Panc1 (cell line): ENCODE data around the gene IDE.

ENCODE experiments used
- CTCF ChIP-seq: fragments of 450-650 bp; IDR thresholded peaks from 2 replicates; pipeline ENCODE4 v1.5.1; 2017; ENCODE audit warnings: mild to moderate bottlenecking
- POLR2AphosphoS5 ChIP-seq: IDR thresholded peaks from 2 replicates; pipeline ENCODE4 v1.6.1; 2012; ENCODE audit warnings: mild to moderate bottlenecking, low read depth, low read length, moderate library complexity
- SIN3A ChIP-seq: IDR thresholded peaks from 2 replicates; pipeline ENCODE4 v1.6.1; 2012; ENCODE audit warnings: low read depth, mild to moderate bottlenecking, low read length, moderate library complexity, borderline replicate concordance; ENCODE audit not compliant: insufficient read depth
- TCF7L2 ChIP-seq: IDR thresholded peaks from 2 replicates; pipeline ENCODE4 v1.6.1; 2011; ENCODE audit warnings: mild to moderate bottlenecking, low read depth, low read length, inconsistent platforms
- TF ChIP-seq, protein P1 (sequence below), 2 experiments: IDR thresholded peaks; 2 replicates each; pipeline ENCODE4 v1.6.1; 2011 to 2012; ENCODE audit warnings: low read depth in 2 of 2, control low read depth in 1 of 2, low read length in 1 of 2, mild to moderate bottlenecking in 1 of 2, moderate library complexity in 1 of 2; ENCODE audit not compliant: insufficient read depth in 1 of 2

GRCh38 chr10:92418891-92419290 lies 155.0 kb downstream of the IDE start:
- TF ChIP-seq CTCF (no peak), POLR2AphosphoS5 (no peak), TCF7L2 (no peak), SIN3A (no peak)
- TF ChIP-seq, protein P1, sequence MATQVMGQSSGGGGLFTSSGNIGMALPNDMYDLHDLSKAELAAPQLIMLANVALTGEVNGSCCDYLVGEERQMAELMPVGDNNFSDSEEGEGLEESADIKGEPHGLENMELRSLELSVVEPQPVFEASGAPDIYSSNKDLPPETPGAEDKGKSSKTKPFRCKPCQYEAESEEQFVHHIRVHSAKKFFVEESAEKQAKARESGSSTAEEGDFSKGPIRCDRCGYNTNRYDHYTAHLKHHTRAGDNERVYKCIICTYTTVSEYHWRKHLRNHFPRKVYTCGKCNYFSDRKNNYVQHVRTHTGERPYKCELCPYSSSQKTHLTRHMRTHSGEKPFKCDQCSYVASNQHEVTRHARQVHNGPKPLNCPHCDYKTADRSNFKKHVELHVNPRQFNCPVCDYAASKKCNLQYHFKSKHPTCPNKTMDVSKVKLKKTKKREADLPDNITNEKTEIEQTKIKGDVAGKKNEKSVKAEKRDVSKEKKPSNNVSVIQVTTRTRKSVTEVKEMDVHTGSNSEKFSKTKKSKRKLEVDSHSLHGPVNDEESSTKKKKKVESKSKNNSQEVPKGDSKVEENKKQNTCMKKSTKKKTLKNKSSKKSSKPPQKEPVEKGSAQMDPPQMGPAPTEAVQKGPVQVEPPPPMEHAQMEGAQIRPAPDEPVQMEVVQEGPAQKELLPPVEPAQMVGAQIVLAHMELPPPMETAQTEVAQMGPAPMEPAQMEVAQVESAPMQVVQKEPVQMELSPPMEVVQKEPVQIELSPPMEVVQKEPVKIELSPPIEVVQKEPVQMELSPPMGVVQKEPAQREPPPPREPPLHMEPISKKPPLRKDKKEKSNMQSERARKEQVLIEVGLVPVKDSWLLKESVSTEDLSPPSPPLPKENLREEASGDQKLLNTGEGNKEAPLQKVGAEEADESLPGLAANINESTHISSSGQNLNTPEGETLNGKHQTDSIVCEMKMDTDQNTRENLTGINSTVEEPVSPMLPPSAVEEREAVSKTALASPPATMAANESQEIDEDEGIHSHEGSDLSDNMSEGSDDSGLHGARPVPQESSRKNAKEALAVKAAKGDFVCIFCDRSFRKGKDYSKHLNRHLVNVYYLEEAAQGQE (IDR thresholded peaks at IDR 0.05; ENCODE audit: insufficient read depth in 1 of 2, low read depth in 2 of 2, low read length in 1 of 2), result no peak
